Measurements from ENCODE around the gene GADD45B. TPM values are rescaled to one million over a fixed set of nuclear protein-coding genes. Genes with fewer than 3 reads are reported as not detected.

The GADD45B gene
- total RNA-seq, 1 donor from 2014 or later = 34.3 TPM

DNA sequence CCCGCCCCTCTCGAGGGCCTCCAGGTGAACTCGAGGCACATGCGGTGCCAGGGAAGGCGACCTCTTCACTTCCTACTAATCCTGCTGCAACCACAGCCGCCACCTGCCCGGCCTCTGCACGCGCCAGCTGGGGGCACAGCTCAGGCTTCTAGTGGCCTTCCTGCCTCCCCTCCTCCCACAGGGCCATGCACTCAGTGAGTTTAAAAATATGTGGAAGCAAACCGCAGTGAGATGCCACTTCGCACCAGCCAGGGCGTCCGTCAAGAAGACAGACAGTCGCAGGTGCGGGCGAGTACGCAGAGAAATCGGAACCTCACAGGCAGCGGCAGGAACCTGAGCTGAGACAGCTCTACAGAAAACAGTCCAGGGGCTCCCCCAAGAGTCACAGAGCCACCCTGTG is 29.5 kb upstream of the GADD45B start:
- Histone ChIP-seq H3K9me3 (replicated peaks) (no peaks in the 10 kb centered on the region), H3K4me3 (no peak overlapping the region), H3K4me1 (no peaks in the 10 kb centered on the region), H3K36me3 (peaks cover 6% of the 10 kb centered on the region), H3K27me3 (ENCODE audit: low read depth) (no peaks in the 10 kb centered on the region), H3K27ac (replicated peaks) (no peak overlapping the region)
- TF ChIP-seq, protein P1, sequence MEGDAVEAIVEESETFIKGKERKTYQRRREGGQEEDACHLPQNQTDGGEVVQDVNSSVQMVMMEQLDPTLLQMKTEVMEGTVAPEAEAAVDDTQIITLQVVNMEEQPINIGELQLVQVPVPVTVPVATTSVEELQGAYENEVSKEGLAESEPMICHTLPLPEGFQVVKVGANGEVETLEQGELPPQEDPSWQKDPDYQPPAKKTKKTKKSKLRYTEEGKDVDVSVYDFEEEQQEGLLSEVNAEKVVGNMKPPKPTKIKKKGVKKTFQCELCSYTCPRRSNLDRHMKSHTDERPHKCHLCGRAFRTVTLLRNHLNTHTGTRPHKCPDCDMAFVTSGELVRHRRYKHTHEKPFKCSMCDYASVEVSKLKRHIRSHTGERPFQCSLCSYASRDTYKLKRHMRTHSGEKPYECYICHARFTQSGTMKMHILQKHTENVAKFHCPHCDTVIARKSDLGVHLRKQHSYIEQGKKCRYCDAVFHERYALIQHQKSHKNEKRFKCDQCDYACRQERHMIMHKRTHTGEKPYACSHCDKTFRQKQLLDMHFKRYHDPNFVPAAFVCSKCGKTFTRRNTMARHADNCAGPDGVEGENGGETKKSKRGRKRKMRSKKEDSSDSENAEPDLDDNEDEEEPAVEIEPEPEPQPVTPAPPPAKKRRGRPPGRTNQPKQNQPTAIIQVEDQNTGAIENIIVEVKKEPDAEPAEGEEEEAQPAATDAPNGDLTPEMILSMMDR (IDR thresholded peaks at IDR 0.05; ENCODE audit: borderline replicate concordance) = no peak
- DNase-seq = no peak
- intact Hi-C loops (cut with micrococcal nuclease) = no loop called here

DNA sequence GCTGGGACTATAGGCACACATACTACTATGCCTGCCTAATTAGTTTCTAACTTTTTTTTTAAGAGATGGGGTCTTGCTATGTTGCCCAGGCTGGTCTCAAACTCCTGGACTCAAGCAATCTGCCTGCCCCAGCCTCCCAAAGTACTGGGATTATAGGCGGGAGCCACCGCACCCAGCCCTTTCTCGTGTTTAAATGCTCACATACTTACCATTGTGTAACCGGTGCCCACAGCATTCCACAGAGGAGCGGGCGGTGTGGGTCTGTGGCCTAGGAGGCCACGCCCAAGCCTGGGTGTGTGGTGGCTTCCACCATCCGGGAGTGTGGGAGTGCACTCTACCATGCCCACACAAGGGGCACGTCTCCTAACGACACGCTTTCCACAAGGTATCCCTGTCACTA is 26.9 kb upstream of the GADD45B start:
- intact Hi-C loops (cut with micrococcal nuclease) = no loop called here

DNA sequence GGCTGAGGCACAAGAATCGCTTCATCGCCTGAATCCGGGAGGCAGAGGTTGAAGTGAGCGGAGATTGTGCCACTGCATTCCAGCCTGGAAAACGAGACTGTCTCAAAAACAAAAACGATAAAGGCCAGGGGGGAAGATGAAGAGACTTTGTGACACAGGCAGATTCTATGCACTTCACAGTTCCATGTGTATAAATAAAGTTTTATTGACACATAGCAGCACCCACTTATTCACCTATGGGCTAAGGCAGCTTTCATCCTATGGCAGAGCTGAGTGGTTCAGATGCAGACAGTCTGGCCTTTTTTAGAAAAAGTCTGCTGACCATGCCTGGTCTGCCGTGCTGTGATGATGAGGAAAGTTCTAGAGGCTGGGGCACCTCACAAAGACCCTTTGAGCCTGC is 24.8 kb upstream of the GADD45B start:
- Histone ChIP-seq H3K9me3 (replicated peaks) (no peaks in the 10 kb centered on the region), H3K36me3 (no peaks in the 10 kb centered on the region), H3K4me1 (peaks cover 10% of the 10 kb centered on the region), H3K4me3 (no peak overlapping the region), H3K27me3 (ENCODE audit: low read depth) (no peaks in the 10 kb centered on the region), H3K27ac (replicated peaks) (no peak overlapping the region)
- TF ChIP-seq, protein P1 (IDR thresholded peaks at IDR 0.05; ENCODE audit: borderline replicate concordance) = no peak
- intact Hi-C loops (cut with micrococcal nuclease) = no loop called here
- no peak for DNase-seq

More for the DNA sequence above, 26.9 kb upstream of the GADD45B start:
- DNase-seq = no peak
- H3K4me1 ChIP-seq = no peaks in the 10 kb centered on the region
- H3K4me3 ChIP-seq = no peak overlapping the region
- H3K27me3 ChIP-seq (ENCODE audit: low read depth) = no peaks in the 10 kb centered on the region
- TF ChIP-seq, protein P1 (IDR thresholded peaks at IDR 0.05; ENCODE audit: borderline replicate concordance) = no peak
- no peaks in the 10 kb centered on the region for H3K36me3 ChIP-seq
- H3K27ac ChIP-seq (replicated peaks) = no peak overlapping the region
- no peaks in the 10 kb centered on the region for H3K9me3 ChIP-seq (replicated peaks)

DNA sequence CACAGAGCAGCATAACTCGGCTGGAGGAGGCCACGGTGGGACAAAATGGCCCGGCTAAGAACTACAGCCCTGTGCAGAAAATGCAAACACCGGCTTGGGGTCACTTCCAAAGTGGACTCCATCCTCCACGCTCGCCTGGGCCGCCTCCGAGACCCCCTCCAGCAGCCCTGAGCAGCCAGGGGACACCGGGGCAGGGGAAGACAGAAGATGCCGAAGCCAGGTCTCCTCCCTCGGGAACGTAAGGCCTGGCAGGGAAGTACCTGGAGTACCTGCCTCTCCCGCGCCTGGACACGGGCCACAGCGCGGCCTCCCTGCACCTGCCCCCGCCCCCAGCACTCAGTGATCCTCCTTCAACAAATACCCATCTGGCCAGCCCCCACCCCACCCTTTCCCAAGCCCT is 24.2 kb upstream of the GADD45B start:
- Histone ChIP-seq H3K4me1 (peaks cover 14% of the 10 kb centered on the region), H3K9me3 (replicated peaks) (no peaks in the 10 kb centered on the region), H3K27me3 (ENCODE audit: low read depth) (no peaks in the 10 kb centered on the region), H3K4me3 (no peak overlapping the region), H3K27ac (replicated peaks) (no peak overlapping the region), H3K36me3 (no peaks in the 10 kb centered on the region)
- intact Hi-C loops (cut with micrococcal nuclease) = no loop called here
- TF ChIP-seq, protein P1 (IDR thresholded peaks at IDR 0.05; ENCODE audit: borderline replicate concordance) = no peak
- no peak for DNase-seq

DNA sequence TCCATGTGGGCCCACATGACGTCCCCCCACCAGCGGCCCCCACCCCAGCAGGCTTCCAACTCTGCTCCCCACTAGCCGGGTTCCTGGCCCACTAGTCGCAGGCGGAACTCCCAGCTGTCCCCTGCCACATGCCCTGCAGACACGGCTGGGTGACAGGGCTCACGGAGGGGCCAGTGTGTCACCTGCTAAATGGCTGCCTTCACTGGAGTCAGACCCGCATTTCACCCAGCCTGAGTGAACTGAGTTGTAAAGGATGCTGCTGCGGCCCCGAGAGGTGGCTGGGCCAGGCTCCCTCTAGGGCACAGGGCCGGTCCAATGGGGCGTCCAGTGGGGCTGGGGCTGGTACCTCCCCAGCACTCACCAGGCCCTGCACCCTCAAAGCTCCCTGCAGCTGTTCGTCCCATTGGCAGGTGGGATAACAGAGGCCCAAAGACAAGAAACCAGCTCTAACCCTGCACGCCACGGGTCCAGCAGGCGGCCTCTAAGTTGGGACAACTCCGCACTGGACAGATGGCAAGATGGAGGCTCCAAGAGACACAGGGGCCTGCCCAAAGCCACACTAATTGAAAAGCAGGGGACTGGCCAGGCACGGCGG is 22.4 kb upstream of the GADD45B start:
- Histone ChIP-seq H3K27me3 (ENCODE audit: low read depth) (no peaks in the 10 kb centered on the region), H3K9me3 (replicated peaks) (no peaks in the 10 kb centered on the region), H3K27ac (replicated peaks) (no peak overlapping the region), H3K4me1 (peaks cover 20% of the 10 kb centered on the region), H3K4me3 (no peak overlapping the region), H3K36me3 (no peaks in the 10 kb centered on the region)
- no peak for DNase-seq
- intact Hi-C loops (cut with micrococcal nuclease) = no loop called here
- TF ChIP-seq, protein P1 (IDR thresholded peaks at IDR 0.05; ENCODE audit: borderline replicate concordance) = no peak

Data from left ventricle myocardium inferior (tissue), 1 donor.